Peyer's patch (tissue), 4 donors: ENCODE results near the gene ZNF831. TPM values are rescaled to one million over a fixed set of nuclear protein-coding genes. Genes with fewer than 3 reads are reported as not detected.
A peak's percentile ranks its signal among the peaks of the same experiment; 100 is the strongest.

Source experiments
- DNase-seq, 3 donors: peaks; one replicate each; pipeline ENCODE4 v3.0.0-alpha.2; 2017 to 2019
- H3K27ac ChIP-seq, 4 donors: fragments of 200-600 bp; sonication (generic); one replicate each; pipeline ENCODE4 v1.5.1; 2016 to 2019
- H3K27me3 ChIP-seq, 2 donors: fragments of 200-600 bp; sonication (generic); one replicate each; pipeline ENCODE4 v1.5.1; 2019
- H3K36me3 ChIP-seq, 3 donors: fragments of 200-600 bp; sonication (generic); one replicate each; pipeline ENCODE4 v1.5.1; 2016 to 2019
- H3K4me1 ChIP-seq, 4 donors: fragments of 200-600 bp; sonication (generic); one replicate each; pipeline ENCODE4 v1.5.1; 2016 to 2019
- H3K4me3 ChIP-seq, 4 donors: fragments of 200-600 bp; sonication (generic); 1 replicate in 3 of 4; 2 replicates in 1 of 4; pipeline ENCODE4 v1.5.1; 2016 to 2019; ENCODE audit warnings: mild to moderate bottlenecking in 1 of 4
- H3K9me3 ChIP-seq, 4 donors: fragments of 200-600 bp; sonication (generic); one replicate each; pipeline ENCODE4 v1.5.1; 2016 to 2019; ENCODE audit warnings: mild to moderate bottlenecking in 1 of 4
- CTCF ChIP-seq, 6 experiments: fragments of 450-650 bp in 4 of 6; fragments of 200-600 bp in 2 of 6; sonication (generic) in 1 of 6; IDR thresholded peaks; one replicate each; pipeline ENCODE4 v1.5.1; 2017 to 2019; ENCODE audit warnings: antibody characterized with exemption in 6 of 6, mild to moderate bottlenecking in 3 of 6, moderate library complexity in 1 of 6
- POLR2A ChIP-seq, 2 donors: fragments of 450-650 bp; IDR thresholded peaks; one replicate each; pipeline ENCODE4 v1.5.1; 2017; ENCODE audit warnings: antibody characterized with exemption in 2 of 2, mild to moderate bottlenecking in 2 of 2, moderate library complexity in 2 of 2
- total RNA-seq, 4 donors: library from RNA; depleted of rRNA; stranded (reverse); fragments of >200 nt; gene quantifications; one replicate each; pipeline ENCODE4 v1.1.0, GENCODE V29; 2016

The ZNF831 gene
- total RNA-seq, 4 donors from 2014 or later, result 1.7 to 11.6 (median 2.3) TPM

DNA sequence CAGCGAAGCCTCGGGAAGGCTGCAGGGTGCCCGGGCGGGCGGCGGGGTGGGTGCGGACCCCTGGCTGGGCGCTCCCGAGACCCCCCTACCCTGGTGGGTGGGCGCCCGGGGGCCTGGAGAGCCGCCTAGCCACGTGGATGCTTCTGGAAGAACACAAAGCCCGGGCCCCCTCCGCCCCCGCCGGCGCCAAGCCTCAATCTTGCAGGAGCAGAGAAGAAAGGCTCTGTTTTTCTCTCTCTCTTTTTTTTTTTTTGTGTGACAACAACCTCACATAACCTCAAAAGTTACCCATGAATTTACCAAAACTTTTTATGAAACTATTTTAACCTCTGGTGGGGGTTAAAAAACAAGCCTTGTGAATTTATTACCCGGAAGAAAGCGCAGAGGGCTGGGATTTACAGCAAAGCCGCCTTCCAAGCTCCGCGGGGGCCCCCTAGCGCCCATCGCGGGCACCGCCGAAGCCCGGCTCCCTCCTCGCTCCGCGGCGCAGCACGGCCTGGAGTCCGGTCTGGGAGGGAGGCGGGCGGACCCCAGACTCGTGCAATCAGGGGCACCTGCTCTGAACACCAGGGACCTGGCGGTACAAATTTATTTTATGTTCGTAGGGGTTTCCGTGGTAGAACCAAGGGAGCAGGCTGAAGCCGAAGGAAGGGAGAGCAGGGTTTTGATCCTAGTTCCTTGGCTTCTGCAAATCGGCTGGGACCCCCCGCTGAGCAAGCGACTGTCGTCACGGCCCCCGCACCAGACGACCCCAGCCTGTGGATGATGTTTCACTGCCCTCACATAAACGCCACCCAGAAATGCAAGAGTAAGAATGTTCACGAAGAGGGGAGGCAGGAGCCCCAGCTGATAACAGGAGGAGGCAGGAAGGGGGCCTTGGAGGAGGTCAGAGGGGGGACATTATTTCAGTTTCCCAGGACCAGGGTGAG lies 58.9 kb downstream of the ZNF831 start:
- H3K4me3 ChIP-seq, result peak overlapping the region; percentile 33 to 61 (median 48)
- peak overlapping the region; percentile 5 to 56 (median 33) for H3K27ac ChIP-seq
- TF ChIP-seq CTCF (IDR thresholded peaks at IDR 0.05), result peak; percentile 82 to 97 (median 92)
- no peak for TF ChIP-seq POLR2A (IDR thresholded peaks at IDR 0.05)
- H3K9me3 ChIP-seq, result no peaks in the 10 kb centered on the region
- no peaks in the 10 kb centered on the region for H3K36me3 ChIP-seq
- peak; percentile 75 to 92 (median 88) for DNase-seq
- H3K4me1 ChIP-seq, result peaks cover 4 to 5% (median 5%) of the 10 kb centered on the region in 4 donors
- H3K27me3 ChIP-seq, result no peaks in the 10 kb centered on the region

DNA sequence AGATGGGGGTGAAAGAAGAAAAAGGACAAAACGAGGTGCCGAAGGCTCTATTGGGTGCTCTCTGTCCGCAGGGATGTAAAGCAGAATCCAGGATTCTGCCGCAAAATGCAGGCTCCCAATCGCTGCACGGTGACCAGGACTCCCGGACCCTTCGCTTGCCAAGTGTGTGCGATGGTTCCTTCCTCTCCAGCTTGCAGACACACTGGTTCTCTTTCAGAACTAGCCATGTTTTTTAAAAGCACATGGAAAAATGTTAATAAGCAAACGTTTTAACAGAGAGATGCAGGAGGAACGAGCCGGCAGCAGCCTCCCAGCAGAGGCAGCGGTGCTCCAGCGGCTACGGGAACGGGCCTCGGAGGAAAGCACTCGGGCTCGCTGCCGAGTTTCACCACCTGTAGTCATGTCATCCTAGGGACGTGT lies 59.6 kb downstream of the ZNF831 start:
- no peaks in the 10 kb centered on the region for H3K27me3 ChIP-seq
- no peaks in the 10 kb centered on the region for H3K36me3 ChIP-seq
- H3K4me1 ChIP-seq, result peaks cover 4 to 5% (median 5%) of the 10 kb centered on the region in 4 donors
- H3K9me3 ChIP-seq, result no peaks in the 10 kb centered on the region
- DNase-seq, result no peak
- peak overlapping the region in 1 of 4 donors; percentile 60 for H3K4me3 ChIP-seq
- TF ChIP-seq CTCF (IDR thresholded peaks at IDR 0.05) (no peak), POLR2A (IDR thresholded peaks at IDR 0.05) (no peak)
- H3K27ac ChIP-seq, result no peak overlapping the region

GRCh38 chr20:59223750-59224149 lies 60.1 kb downstream of the ZNF831 start:
- Histone ChIP-seq H3K27me3 (no peaks in the 10 kb centered on the region), H3K27ac (no peak overlapping the region)

GRCh38 chr20:59224236-59224635 lies 60.6 kb downstream of the ZNF831 start:
- Histone ChIP-seq H3K36me3 (no peaks in the 10 kb centered on the region), H3K4me1 (peaks cover 4 to 5% (median 5%) of the 10 kb centered on the region in 4 donors), H3K27ac (no peak overlapping the region), H3K4me3 (no peak overlapping the region), H3K27me3 (no peaks in the 10 kb centered on the region), H3K9me3 (no peaks in the 10 kb centered on the region)
- TF ChIP-seq CTCF (IDR thresholded peaks at IDR 0.05), result no peak
- TF ChIP-seq POLR2A (IDR thresholded peaks at IDR 0.05), result no peak
- DNase-seq, result no peak

More at GRCh38 chr20:59223750-59224149, 60.1 kb downstream of the ZNF831 start:
- Histone ChIP-seq H3K9me3 (no peaks in the 10 kb centered on the region), H3K4me1 (peaks cover 4 to 5% (median 5%) of the 10 kb centered on the region in 4 donors), H3K36me3 (no peaks in the 10 kb centered on the region), H3K4me3 (no peak overlapping the region)
- DNase-seq, result no peak
- TF ChIP-seq POLR2A (IDR thresholded peaks at IDR 0.05) (no peak), CTCF (IDR thresholded peaks at IDR 0.05) (no peak)

GRCh38 chr20:59230385-59230784 lies 66.8 kb downstream of the ZNF831 start:
- Histone ChIP-seq H3K4me1 (no peaks in the 10 kb centered on the region), H3K27me3 (no peaks in the 10 kb centered on the region), H3K27ac (no peak overlapping the region), H3K4me3 (no peak overlapping the region), H3K36me3 (no peaks in the 10 kb centered on the region), H3K9me3 (no peaks in the 10 kb centered on the region)
- no peak for DNase-seq
- no peak for TF ChIP-seq CTCF (IDR thresholded peaks at IDR 0.05)
- TF ChIP-seq POLR2A (IDR thresholded peaks at IDR 0.05), result no peak
